K562 treated with DMSO at 1 percent for 12 hours (cell line): ENCODE data around the gene RNF8. TPM values are rescaled to one million over a fixed set of nuclear protein-coding genes. Genes with fewer than 3 reads are reported as not detected.

Experiments
- total RNA-seq: library from RNA; unstranded; fragments of 300-600 nt; gene quantifications from 2 replicates; pipeline ENCODE4 v1.2.3, GENCODE V29; 2022; ENCODE audit not compliant: insufficient read depth

Gene RNF8, protein sequence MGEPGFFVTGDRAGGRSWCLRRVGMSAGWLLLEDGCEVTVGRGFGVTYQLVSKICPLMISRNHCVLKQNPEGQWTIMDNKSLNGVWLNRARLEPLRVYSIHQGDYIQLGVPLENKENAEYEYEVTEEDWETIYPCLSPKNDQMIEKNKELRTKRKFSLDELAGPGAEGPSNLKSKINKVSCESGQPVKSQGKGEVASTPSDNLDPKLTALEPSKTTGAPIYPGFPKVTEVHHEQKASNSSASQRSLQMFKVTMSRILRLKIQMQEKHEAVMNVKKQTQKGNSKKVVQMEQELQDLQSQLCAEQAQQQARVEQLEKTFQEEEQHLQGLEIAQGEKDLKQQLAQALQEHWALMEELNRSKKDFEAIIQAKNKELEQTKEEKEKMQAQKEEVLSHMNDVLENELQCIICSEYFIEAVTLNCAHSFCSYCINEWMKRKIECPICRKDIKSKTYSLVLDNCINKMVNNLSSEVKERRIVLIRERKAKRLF
- total RNA-seq = 18.8 and 32.7 TPM in 2 replicates

DNA sequence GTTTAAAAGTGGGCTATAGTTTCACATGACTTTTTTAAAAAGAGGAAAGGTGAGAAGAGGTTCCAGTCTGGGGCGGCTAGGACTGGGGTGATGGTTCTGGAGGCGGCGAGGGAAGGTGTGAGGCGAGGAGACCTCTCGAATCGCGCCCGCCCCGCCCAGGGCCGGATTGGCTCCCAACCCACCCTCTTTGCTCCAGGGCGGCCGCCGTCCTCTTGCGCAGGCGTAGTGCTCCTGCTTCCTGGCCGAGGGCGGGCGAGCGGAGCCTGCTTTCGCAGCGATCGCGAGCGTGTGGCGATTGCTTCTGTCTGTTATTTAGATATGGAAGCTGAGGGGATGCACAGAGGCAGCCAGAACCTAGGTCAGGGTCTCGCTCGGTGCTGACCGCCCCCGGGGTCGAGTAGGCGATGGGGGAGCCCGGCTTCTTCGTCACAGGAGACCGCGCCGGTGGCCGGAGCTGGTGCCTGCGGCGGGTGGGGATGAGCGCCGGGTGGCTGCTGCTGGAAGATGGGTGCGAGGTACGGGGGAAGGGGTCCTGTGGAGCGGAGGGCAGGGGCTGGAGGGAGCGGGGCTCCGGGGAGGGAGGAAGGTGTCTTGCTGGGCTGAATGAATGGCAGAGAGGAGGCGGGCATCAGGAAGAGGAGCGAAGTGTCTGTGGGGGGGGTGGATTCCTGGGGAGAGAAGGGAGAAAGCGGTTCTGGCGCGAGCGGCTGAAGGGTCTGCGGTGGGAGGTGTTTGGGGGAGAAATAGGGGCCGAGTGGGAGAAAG is at the start of gene RNF8:
TSS of gene RNF8 (plus strand) at position 223 of the 765 bp plus-strand sequence. CDS start at position 405, 182 bp downstream.

GRCh38 chr6:37432916-37433656 is 79.3 kb downstream of the RNF8 start, which contains the start of gene CMTR1:
TSS of gene CMTR1 (plus strand) at chr6:37433221. CDS start at chr6:37435630, 2,409 bp downstream.

Other genes starting within 250 kb of the RNF8 start
- gene PIM1, start 183.8 kb upstream of the RNF8 start, total RNA-seq = 371 and 519 TPM in 2 replicates
- 11.1 and 28.6 TPM in 2 replicates for gene TBC1D22B, start 96.2 kb upstream of the RNF8 start, total RNA-seq
- gene TMEM217, start 95.8 kb upstream of the RNF8 start, total RNA-seq = 3.8 and 5.0 TPM in 2 replicates
- 23.8 and 56.5 TPM in 2 replicates for gene CMTR1, start 79.2 kb downstream of the RNF8 start, total RNA-seq
- 50.8 and 91.6 TPM in 2 replicates for gene CCDC167, start 145.9 kb downstream of the RNF8 start, total RNA-seq